Type B pancreatic cell (in vitro differentiated cells): Measurements from ENCODE around the gene TBX4. TPM values are rescaled to one million over a fixed set of nuclear protein-coding genes. Genes with fewer than 3 reads are reported as not detected.
"Not testable (repeated sequence)": the region's sequence is repeated elsewhere in the genome, so short reads cannot be mapped to it uniquely, and the experiment has no call there.

Experiments
- DNase-seq: peaks from one replicate; pipeline ENCODE4 v3.0.0; 2021; ENCODE audit warnings: mixed read lengths; ENCODE audit not compliant: unreplicated experiment; ENCODE audit errors: extremely low spot score
- H3K27ac Mint-ChIP-seq: 2 replicates; pipeline ENCODE4 v1.8.0; 2021; ENCODE audit warnings: mild to moderate bottlenecking, mixed read lengths
- H3K27me3 Mint-ChIP-seq: 2 replicates; pipeline ENCODE4 v1.8.0; 2021; ENCODE audit warnings: mixed read lengths
- H3K36me3 Mint-ChIP-seq: 2 replicates; pipeline ENCODE4 v1.8.0; 2021; ENCODE audit warnings: mixed read lengths
- H3K4me1 Mint-ChIP-seq: one replicate; pipeline ENCODE4 v1.8.0; 2021; ENCODE audit warnings: mixed read lengths; ENCODE audit not compliant: unreplicated experiment
- H3K4me3 Mint-ChIP-seq: 2 replicates; pipeline ENCODE4 v1.8.0; 2021; ENCODE audit warnings: mild to moderate bottlenecking, mixed read lengths
- H3K9me3 Mint-ChIP-seq: 2 replicates; pipeline ENCODE4 v1.8.0; 2021; ENCODE audit warnings: mixed read lengths
- CTCF ChIP-seq: fragments of 200-600 bp; sonication (generic); conservative IDR thresholded peaks from 2 replicates; pipeline ENCODE4 v1.5.0; 2021; ENCODE audit warnings: antibody characterized with exemption, mild to moderate bottlenecking
- total RNA-seq: library from RNA; stranded (reverse); gene quantifications from 2 replicates; pipeline ENCODE4 v1.2.1, GENCODE V29; 2021; ENCODE audit warnings: low replicate concordance

Gene TBX4
- total RNA-seq, 1 donor from 2014 or later: 1.8 TPM

- Mint-ChIP-seq H3K27me3 (peaks cover 17% of the 10 kb centered on the region), H3K4me3 (no peak overlapping the region), H3K27ac (no peak overlapping the region), H3K36me3 (no peaks in the 10 kb centered on the region), H3K4me1 (no peaks in the 10 kb centered on the region), H3K9me3 (no peaks in the 10 kb centered on the region)
- TF ChIP-seq CTCF: no peak
- no peak for DNase-seq
These were observed 66.9 kb downstream of the TBX4 start for GRCh38 chr17:61519139-61519538.

GRCh38 chr17:61519754-61520440, 67.7 kb downstream of the TBX4 start:
- no peak for TF ChIP-seq CTCF
- no peaks in the 10 kb centered on the region for H3K4me1 Mint-ChIP-seq
- no peak overlapping the region for H3K27ac Mint-ChIP-seq
- no peak for DNase-seq
- H3K36me3 Mint-ChIP-seq: no peaks in the 10 kb centered on the region
- no peaks in the 10 kb centered on the region for H3K9me3 Mint-ChIP-seq
- H3K4me3 Mint-ChIP-seq: no peak overlapping the region
- peaks cover 23% of the 10 kb centered on the region for H3K27me3 Mint-ChIP-seq

- no peak for TF ChIP-seq CTCF
- H3K27ac Mint-ChIP-seq: no peak overlapping the region
- H3K27me3 Mint-ChIP-seq: peaks cover 33% of the 10 kb centered on the region
These were observed 68.7 kb downstream of the TBX4 start for GRCh38 chr17:61520897-61521296.

GRCh38 chr17:61522088-61522487, 69.9 kb downstream of the TBX4 start:
- Mint-ChIP-seq H3K9me3 (no peaks in the 10 kb centered on the region), H3K4me3 (no peak overlapping the region), H3K27ac (no peak overlapping the region), H3K4me1 (no peaks in the 10 kb centered on the region), H3K27me3 (peaks cover 39% of the 10 kb centered on the region), H3K36me3 (no peaks in the 10 kb centered on the region)
- DNase-seq: no peak
- no peak for TF ChIP-seq CTCF

More at GRCh38 chr17:61520897-61521296, 68.7 kb downstream of the TBX4 start:
- no peak overlapping the region for H3K4me3 Mint-ChIP-seq
- H3K4me1 Mint-ChIP-seq: no peaks in the 10 kb centered on the region
- no peak for DNase-seq
- no peaks in the 10 kb centered on the region for H3K9me3 Mint-ChIP-seq
- no peaks in the 10 kb centered on the region for H3K36me3 Mint-ChIP-seq

GRCh38 chr17:61524319-61524718, 72.1 kb downstream of the TBX4 start:
- H3K27ac Mint-ChIP-seq: no peak overlapping the region
- no peak for DNase-seq
- TF ChIP-seq CTCF: no peak
- H3K36me3 Mint-ChIP-seq: no peaks in the 10 kb centered on the region
- no peaks in the 10 kb centered on the region for H3K9me3 Mint-ChIP-seq
- no peaks in the 10 kb centered on the region for H3K4me1 Mint-ChIP-seq
- H3K4me3 Mint-ChIP-seq: no peak overlapping the region
- peaks cover 39% of the 10 kb centered on the region for H3K27me3 Mint-ChIP-seq

GRCh38 chr17:61527441-61527840, 75.2 kb downstream of the TBX4 start:
- DNase-seq, H3K4me1 Mint-ChIP-seq, H3K4me3 Mint-ChIP-seq, H3K9me3 Mint-ChIP-seq, H3K36me3 Mint-ChIP-seq, H3K27ac Mint-ChIP-seq: not testable (repeated sequence)
- H3K27me3 Mint-ChIP-seq: peaks cover 31% of the 10 kb centered on the region
